ENCODE data around the gene ZNF217. TPM values are rescaled to one million over a fixed set of nuclear protein-coding genes. Genes with fewer than 3 reads are reported as not detected.
"Not testable (repeated sequence)": the region's sequence is repeated elsewhere in the genome, so short reads cannot be mapped to it uniquely, and the experiment has no call there.

Gene ZNF217
- total and polyA plus RNA-seq, 9 of the 15 experiments (the other 6 are each of a cell fraction or from before 2014, with no cell fraction given), result 3.0 to 41.8 (median 16.8) TPM

DNA sequence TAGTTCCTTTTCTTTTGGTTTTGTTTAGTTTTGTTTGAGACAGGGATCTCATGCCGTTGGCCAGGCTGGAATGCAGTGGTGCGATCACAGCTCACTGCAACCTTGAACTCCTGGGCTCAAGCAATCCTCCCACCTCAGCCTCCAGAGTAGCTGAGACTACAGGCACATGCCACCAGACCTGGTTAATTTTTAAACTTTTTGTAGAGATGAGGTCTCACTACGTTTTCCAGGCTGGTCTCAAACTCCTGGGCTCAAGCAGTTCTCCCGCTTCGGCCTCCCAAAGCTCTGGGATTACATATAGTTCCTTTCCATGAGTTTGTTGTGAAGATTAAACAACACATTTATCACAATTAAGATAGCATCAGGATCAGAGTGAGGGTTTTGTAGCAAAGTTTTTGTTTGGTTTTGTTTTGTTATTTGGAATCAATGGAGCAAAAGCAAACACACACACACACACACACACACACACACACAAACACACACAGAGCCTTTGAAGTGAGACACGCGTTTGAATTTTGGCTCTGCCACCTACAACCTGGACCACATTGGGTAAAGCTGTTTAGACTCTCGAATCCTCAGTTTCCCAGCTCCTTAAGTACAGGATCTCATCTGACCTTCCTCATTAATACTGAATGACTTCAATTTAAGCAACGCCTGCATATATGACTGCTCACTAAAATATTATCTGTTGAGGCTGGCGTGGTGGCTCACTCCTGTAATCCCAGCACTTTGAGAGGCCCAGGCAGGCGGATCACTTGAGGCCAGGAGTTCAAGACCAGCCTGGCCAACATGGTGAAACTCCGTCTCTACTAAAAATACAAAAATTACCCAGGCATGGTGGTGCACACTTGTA is 41.7 kb downstream of the ZNF217 start:
- DNase-seq (ENCODE audit: extremely low read depth in 1 of 4, low spot score in 3 of 4); CTCF ChIA-PET (ENCODE audit: low intra/inter-chr PET ratio); H4K20me1 ChIP-seq (replicated peaks; ENCODE audit: control insufficient read depth, insufficient read depth, low read length); H3K9ac ChIP-seq (ENCODE audit: insufficient read depth in 1 of 2, low read depth in 2 of 2, low read length in 2 of 2); ATAC-seq; FAIRE-seq; H2AFZ ChIP-seq (ENCODE audit: low read depth, low read length); H3K9me3 ChIP-seq (replicated peaks; ENCODE audit: control insufficient read depth, insufficient read depth, low read depth, low read length); H3K27me3 ChIP-seq (ENCODE audit: control insufficient read depth in 2 of 2, insufficient read depth in 2 of 2, low read length in 2 of 2); BruUV-seq (replicated peaks); H3K36me3 ChIP-seq (ENCODE audit: control insufficient read depth, insufficient read depth, low read length); intact Hi-C loops (cut with micrococcal nuclease); H3K4me1 ChIP-seq (replicated peaks in 1 of 2; ENCODE audit: control insufficient read depth in 2 of 2, insufficient read depth in 2 of 2, low read length in 2 of 2); H3K4me3 ChIP-seq; H3K79me2 ChIP-seq (ENCODE audit: control insufficient read depth, insufficient read depth, low read length); H3K9me1 ChIP-seq (ENCODE audit: control insufficient read depth, insufficient read depth, low read length); H3K4me2 ChIP-seq (ENCODE audit: insufficient read depth, low read length); H3K27ac ChIP-seq (ENCODE audit: extremely low read depth, low read depth, low read length): not testable (repeated sequence)
- in situ Hi-C loops (cut with MboI), result loop anchor here (5.0 to 25.0 kb wide), 3 partner anchors 140 to 660 kb away; partner anchors contain the start of gene PFDN4
- POLR2A ChIA-PET, result interaction anchor here (0.7 to 1.6 kb wide), 4 partner anchors 10 to 506 kb away, joined by 3 to 5 read pairs (median 4); no protein-coding TSS in a partner anchor
- WGBS (ENCODE audit: insufficient coverage, low coverage, missing lambda C conversion rate), result 50% methylated on average over 12 of the region's 12 CpGs

DNA sequence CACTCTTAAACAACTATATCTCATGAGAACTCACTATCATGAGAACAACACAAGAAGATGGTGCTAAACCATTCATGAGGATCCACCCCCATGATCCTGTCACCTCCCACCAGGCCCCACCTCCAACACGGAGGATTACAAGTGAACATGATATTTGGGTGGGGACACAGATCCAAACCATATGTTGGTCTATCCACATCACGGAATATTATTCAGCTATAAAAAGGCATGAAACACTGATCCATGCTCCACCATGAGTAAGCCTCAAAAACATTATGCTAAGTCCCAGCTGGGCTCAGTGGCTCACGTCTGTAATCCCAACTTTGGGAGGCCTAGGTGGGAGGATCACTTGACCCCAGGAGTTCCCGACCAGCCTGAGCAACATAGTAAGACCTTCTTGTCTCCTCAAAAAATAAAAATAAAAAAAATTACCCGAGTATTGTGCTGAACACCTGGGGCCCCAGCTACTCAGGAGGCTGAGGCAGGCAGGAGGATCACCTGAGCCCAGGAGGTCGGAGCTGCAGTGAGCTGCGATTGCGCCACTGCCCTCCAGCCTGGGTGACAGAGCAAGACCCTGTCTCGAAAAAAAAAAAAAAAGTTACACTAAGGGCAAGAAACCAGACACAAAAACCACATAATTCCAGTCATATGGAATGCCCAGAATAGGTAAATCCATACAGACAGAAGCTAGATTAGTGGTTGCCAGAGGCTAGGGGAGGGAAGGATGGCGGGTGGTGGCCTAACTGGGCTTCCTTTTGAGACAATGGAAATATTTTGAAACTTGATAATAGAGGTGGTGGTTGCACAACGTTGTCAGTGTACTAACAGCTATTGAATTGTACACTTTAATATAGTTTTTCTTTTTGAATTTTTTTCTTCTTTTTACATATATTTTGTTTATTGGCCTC is 43.1 kb downstream of the ZNF217 start:
- in situ Hi-C loops (cut with MboI) (loop anchor here (5.0 to 25.0 kb wide), 3 partner anchors 138 to 662 kb away; partner anchors contain the start of gene PFDN4), intact Hi-C loops (cut with micrococcal nuclease) (no loop called here)
- H3K27me3 ChIP-seq (ENCODE audit: control insufficient read depth in 2 of 2, insufficient read depth in 2 of 2, low read length in 2 of 2), result no peaks in the 10 kb centered on the region
- FAIRE-seq (no peak), DNase-seq (ENCODE audit: extremely low read depth in 1 of 4, low spot score in 3 of 4) (no peak), ATAC-seq (no peak)
- no TSS peak for BruUV-seq (replicated peaks)
- no peak overlapping the region for H3K9ac ChIP-seq (ENCODE audit: insufficient read depth in 1 of 2, low read depth in 2 of 2, low read length in 2 of 2)
- POLR2A ChIA-PET, result interaction anchor here (0.6 to 1.6 kb wide), 6 partner anchors 11 to 31 kb away, joined by 3 to 5 read pairs (median 4); no protein-coding TSS in a partner anchor
- H3K79me2 ChIP-seq (ENCODE audit: control insufficient read depth, insufficient read depth, low read length), result no peaks in the 10 kb centered on the region
- no peaks in the 10 kb centered on the region for H4K20me1 ChIP-seq (replicated peaks; ENCODE audit: control insufficient read depth, insufficient read depth, low read length)
- H3K9me1 ChIP-seq (ENCODE audit: control insufficient read depth, insufficient read depth, low read length), result no peaks in the 10 kb centered on the region
- H2AFZ ChIP-seq (ENCODE audit: low read depth, low read length), result no peak overlapping the region
- TF ChIP-seq NFRKB (IDR thresholded peaks at IDR 0.05; ENCODE audit: low read depth) (no peak), KAT8 (IDR thresholded peaks at IDR 0.05; ENCODE audit: low read depth) (no peak), CEBPB (tag; IDR thresholded peaks at IDR 0.05) (peak; percentile 62), MEF2D (tag; conservative IDR thresholded peaks at IDR 0.05; ENCODE audit: low read depth) (no peak), ZNF274 (IDR thresholded peaks at IDR 0.05; ENCODE audit: borderline replicate concordance, low read depth, low read length) (no peak)
- TF ChIP-seq, protein P1, sequence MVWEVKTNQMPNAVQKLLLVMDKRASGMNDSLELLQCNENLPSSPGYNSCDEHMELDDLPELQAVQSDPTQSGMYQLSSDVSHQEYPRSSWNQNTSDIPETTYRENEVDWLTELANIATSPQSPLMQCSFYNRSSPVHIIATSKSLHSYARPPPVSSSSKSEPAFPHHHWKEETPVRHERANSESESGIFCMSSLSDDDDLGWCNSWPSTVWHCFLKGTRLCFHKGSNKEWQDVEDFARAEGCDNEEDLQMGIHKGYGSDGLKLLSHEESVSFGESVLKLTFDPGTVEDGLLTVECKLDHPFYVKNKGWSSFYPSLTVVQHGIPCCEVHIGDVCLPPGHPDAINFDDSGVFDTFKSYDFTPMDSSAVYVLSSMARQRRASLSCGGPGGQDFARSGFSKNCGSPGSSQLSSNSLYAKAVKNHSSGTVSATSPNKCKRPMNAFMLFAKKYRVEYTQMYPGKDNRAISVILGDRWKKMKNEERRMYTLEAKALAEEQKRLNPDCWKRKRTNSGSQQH (CRISPR knock-in tag; IDR thresholded peaks at IDR 0.05), result no peak
- H3K4me1 ChIP-seq (replicated peaks in 1 of 2; ENCODE audit: control insufficient read depth in 2 of 2, insufficient read depth in 2 of 2, low read length in 2 of 2), result no peaks in the 10 kb centered on the region
- H3K4me2 ChIP-seq (ENCODE audit: insufficient read depth, low read length), result no peak overlapping the region
- CTCF ChIA-PET (ENCODE audit: low intra/inter-chr PET ratio), result interaction anchor here (0.6 kb wide), 2 partner anchors 125 to 319 kb away, joined by 5 read pairs; no protein-coding TSS in a partner anchor
- WGBS (ENCODE audit: insufficient coverage, low coverage, missing lambda C conversion rate), result 30% methylated on average over 6 of the region's 11 CpGs
- no peaks in the 10 kb centered on the region for H3K36me3 ChIP-seq (ENCODE audit: control insufficient read depth, insufficient read depth, low read length)
- no peaks in the 10 kb centered on the region for H3K9me3 ChIP-seq (replicated peaks; ENCODE audit: control insufficient read depth, insufficient read depth, low read depth, low read length)
- H3K27ac ChIP-seq (ENCODE audit: extremely low read depth, low read depth, low read length), result no peak overlapping the region
- H3K4me3 ChIP-seq, result no peak overlapping the region
